GM13977 (cell line): ENCODE results near the gene GNLY.
"Not testable (repeated sequence)": the region's sequence is repeated elsewhere in the genome, so short reads cannot be mapped to it uniquely, and the experiment has no call there.

Experiments used
- DNase-seq: peaks from one replicate; pipeline ENCODE4 v3.0.0; 2012; ENCODE audit warnings: low spot score
- CTCF ChIP-seq: IDR thresholded peaks from 2 replicates; pipeline ENCODE4 v1.5.1; 2012; ENCODE audit warnings: mild to moderate bottlenecking, control low read depth; ENCODE audit not compliant: insufficient read depth; ENCODE audit errors: extremely low read depth, missing control alignments
- in situ Hi-C: fragments of 300-500 bp; cut with MboI; formaldehyde crosslinking; loops from one replicate; pipeline ENCODE4 v1.12.0; 2022; ENCODE audit warnings: low sequenced_read_pairs, low pct_unique_long_range_greater_than_20kb, mixed read lengths, inconsistent platforms; ENCODE audit not compliant: unreplicated experiment

The GNLY gene

GRCh38 chr2:85659324-85659981, 34.7 kb upstream of the GNLY start:
- TF ChIP-seq CTCF: no peak
- in situ Hi-C loops: no loop called here
- DNase-seq: no peak

DNA sequence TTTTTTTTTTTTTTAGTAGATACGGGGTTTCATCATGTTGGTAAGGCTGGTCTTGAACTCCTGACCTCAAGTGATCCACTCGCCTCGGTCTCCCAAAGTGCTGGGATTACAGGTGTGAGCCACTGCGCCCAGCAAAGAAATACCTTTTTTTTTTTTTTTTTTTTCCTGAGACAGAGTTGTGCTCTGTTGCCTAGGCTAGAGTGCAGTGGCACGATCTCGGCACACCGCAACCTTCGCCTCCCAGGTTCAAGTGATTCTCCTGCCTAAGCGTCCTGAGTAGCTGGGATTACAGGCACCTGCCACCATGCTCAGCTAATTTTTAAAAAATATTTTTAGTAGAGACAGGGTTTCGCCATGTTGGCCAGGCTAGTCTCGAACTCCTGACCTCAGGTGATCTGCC, 33.9 kb upstream of the GNLY start:
- in situ Hi-C loops, DNase-seq: not testable (repeated sequence)

- no peak for DNase-seq
- no peak for TF ChIP-seq CTCF
- in situ Hi-C loops: no loop called here
Observed at GRCh38 chr2:85660725-85661124, 33.4 kb upstream of the GNLY start.

- no peak for DNase-seq
- no peak for TF ChIP-seq CTCF
- in situ Hi-C loops: no loop called here
Observed at GRCh38 chr2:85661139-85661858, 32.9 kb upstream of the GNLY start.

GRCh38 chr2:85662899-85663593, 31.1 kb upstream of the GNLY start:
- in situ Hi-C loops: no loop called here
- no peak for DNase-seq
- TF ChIP-seq CTCF: no peak

DNA sequence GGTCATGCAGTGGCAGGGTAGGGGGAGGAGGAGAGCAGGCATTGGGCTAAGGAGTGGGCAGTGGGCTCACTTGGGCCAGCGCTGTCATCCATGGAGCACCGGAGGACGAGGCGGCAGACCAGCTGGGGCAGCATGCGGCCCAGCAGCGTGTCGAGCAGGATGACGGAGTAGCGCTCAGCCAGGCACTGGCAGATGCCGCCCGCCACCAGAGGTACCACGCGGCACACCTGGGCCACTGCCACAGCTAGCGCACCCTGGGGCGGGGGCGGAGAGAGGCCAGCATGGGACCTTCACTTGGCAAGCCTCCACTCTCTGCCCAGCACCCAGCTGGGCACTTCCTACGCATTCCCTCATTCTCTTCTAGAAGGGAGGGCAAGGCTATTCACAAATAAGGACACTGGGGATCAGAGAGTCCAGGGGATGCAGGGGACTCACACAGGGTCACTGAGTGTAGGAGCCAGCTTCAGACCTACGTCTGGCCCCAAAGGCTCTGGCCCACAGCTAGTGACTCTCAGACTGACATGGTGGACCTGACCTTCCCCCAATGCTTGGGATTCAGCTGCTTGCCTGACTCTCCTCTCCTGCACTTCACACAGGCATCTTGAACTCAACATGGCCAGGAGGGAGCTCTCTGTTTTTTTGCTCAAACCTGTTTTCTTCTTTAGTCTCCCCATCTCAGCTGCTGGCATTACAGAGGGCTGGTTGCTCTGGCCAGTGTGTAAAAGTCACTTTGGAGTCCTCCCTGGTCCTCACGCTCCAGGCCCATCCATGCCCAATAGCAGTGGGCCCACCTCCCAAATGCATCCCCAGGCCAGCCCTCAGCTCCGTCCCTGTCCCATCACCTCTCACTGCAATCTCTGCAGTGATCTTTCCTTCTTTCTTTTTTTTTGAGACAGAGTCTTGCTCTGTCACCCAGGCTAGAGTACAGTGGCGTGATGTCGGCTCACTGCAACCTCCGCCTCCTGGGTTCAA, 30.3 kb upstream of the GNLY start:
- no peak for DNase-seq
- in situ Hi-C loops: no loop called here
- TF ChIP-seq CTCF: no peak
